ENCODE results near the gene MSI2. TPM values are rescaled to one million over a fixed set of nuclear protein-coding genes. Genes with fewer than 3 reads are reported as not detected.

MSI2 gene
- total and polyA plus RNA-seq, 2 experiments from 2014 or later, result 18.9 to 41.8 TPM

DNA sequence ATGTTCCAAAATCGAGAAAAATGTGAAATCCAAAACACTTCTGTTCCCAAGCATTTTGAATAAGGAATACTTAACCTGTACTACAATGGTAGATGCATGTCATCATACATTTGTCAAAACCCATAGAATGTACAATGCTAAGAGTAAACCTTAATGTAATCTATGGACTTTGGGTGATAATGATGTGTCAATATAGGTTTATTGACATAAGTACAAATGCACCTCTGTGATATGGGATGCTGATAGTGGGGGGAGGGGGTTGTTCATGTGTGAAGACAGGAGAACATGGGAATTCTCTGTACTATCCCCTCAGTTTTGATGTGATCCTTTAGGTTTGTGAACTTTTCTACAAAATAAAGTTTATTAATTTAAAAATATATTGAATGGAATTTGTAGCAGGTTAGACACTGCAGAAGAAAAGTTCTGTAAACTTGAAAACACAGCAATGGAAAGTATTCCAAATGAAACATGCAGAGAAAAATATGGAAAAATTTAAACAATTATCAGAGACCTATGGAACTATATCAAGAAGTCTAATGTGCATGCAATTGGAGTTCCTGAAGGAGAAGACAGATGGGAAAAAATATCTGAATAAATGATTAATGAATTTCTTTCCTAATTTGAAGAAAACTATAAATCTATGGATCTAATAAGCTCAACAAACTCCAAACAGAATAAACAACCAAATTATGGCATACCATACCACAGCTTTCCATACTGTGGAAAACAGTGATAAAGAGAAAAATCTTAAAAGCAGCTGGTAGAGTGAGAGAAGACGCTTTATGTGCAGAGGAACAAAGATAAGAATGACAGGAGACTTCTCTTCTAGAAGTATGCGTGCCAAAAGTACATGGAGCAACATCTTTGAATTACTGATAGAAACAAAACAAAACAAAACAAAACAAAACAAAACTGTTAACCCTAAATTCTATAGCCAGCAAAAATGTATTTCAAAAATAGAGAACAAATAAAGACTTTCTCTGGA is 34.7 kb upstream of the MSI2 start:
- H3K27ac Mint-ChIP-seq, result no peak overlapping the region
- no peaks in the 10 kb centered on the region; the same call in 2 of the 3 replicates for H3K36me3 Mint-ChIP-seq (ENCODE audit: low read depth)
- TF ChIP-seq NANOG (IDR thresholded peaks at IDR 0.05; ENCODE audit: borderline replicate concordance) (no peak), CREB1 (CRISPR knock-in tag; IDR thresholded peaks at IDR 0.05; ENCODE audit: low read depth) (no peak), POLR2AphosphoS5 (IDR thresholded peaks at IDR 0.05; ENCODE audit: low read depth) (no peak), ZNF331 (CRISPR knock-in tag; IDR thresholded peaks at IDR 0.05; ENCODE audit: low read depth) (no peak), EZH2phosphoT487 (IDR thresholded peaks at IDR 0.05; ENCODE audit: unreplicated experiment) (no peak), STAT1 (IDR thresholded peaks at IDR 0.05; ENCODE audit: unreplicated experiment) (no peak), ZNF114 (CRISPR knock-in tag; IDR thresholded peaks at IDR 0.05) (no peak), EZH2 (IDR thresholded peaks at IDR 0.05; ENCODE audit: low read depth, unreplicated experiment) (no peak), JUNB (IDR thresholded peaks at IDR 0.05; ENCODE audit: unreplicated experiment) (no peak)
- TF ChIP-seq, protein P1, sequence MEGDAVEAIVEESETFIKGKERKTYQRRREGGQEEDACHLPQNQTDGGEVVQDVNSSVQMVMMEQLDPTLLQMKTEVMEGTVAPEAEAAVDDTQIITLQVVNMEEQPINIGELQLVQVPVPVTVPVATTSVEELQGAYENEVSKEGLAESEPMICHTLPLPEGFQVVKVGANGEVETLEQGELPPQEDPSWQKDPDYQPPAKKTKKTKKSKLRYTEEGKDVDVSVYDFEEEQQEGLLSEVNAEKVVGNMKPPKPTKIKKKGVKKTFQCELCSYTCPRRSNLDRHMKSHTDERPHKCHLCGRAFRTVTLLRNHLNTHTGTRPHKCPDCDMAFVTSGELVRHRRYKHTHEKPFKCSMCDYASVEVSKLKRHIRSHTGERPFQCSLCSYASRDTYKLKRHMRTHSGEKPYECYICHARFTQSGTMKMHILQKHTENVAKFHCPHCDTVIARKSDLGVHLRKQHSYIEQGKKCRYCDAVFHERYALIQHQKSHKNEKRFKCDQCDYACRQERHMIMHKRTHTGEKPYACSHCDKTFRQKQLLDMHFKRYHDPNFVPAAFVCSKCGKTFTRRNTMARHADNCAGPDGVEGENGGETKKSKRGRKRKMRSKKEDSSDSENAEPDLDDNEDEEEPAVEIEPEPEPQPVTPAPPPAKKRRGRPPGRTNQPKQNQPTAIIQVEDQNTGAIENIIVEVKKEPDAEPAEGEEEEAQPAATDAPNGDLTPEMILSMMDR (conservative IDR thresholded peaks at IDR 0.05; ENCODE audit: low read depth in 2 of 2), result no peak
- TF ChIP-seq, protein P2, sequence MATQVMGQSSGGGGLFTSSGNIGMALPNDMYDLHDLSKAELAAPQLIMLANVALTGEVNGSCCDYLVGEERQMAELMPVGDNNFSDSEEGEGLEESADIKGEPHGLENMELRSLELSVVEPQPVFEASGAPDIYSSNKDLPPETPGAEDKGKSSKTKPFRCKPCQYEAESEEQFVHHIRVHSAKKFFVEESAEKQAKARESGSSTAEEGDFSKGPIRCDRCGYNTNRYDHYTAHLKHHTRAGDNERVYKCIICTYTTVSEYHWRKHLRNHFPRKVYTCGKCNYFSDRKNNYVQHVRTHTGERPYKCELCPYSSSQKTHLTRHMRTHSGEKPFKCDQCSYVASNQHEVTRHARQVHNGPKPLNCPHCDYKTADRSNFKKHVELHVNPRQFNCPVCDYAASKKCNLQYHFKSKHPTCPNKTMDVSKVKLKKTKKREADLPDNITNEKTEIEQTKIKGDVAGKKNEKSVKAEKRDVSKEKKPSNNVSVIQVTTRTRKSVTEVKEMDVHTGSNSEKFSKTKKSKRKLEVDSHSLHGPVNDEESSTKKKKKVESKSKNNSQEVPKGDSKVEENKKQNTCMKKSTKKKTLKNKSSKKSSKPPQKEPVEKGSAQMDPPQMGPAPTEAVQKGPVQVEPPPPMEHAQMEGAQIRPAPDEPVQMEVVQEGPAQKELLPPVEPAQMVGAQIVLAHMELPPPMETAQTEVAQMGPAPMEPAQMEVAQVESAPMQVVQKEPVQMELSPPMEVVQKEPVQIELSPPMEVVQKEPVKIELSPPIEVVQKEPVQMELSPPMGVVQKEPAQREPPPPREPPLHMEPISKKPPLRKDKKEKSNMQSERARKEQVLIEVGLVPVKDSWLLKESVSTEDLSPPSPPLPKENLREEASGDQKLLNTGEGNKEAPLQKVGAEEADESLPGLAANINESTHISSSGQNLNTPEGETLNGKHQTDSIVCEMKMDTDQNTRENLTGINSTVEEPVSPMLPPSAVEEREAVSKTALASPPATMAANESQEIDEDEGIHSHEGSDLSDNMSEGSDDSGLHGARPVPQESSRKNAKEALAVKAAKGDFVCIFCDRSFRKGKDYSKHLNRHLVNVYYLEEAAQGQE (IDR thresholded peaks at IDR 0.05; ENCODE audit: unreplicated experiment), result no peak
- TF ChIP-seq, protein P3, sequence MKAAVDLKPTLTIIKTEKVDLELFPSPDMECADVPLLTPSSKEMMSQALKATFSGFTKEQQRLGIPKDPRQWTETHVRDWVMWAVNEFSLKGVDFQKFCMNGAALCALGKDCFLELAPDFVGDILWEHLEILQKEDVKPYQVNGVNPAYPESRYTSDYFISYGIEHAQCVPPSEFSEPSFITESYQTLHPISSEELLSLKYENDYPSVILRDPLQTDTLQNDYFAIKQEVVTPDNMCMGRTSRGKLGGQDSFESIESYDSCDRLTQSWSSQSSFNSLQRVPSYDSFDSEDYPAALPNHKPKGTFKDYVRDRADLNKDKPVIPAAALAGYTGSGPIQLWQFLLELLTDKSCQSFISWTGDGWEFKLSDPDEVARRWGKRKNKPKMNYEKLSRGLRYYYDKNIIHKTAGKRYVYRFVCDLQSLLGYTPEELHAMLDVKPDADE (IDR thresholded peaks at IDR 0.05), result no peak
- TF ChIP-seq, protein P4, sequence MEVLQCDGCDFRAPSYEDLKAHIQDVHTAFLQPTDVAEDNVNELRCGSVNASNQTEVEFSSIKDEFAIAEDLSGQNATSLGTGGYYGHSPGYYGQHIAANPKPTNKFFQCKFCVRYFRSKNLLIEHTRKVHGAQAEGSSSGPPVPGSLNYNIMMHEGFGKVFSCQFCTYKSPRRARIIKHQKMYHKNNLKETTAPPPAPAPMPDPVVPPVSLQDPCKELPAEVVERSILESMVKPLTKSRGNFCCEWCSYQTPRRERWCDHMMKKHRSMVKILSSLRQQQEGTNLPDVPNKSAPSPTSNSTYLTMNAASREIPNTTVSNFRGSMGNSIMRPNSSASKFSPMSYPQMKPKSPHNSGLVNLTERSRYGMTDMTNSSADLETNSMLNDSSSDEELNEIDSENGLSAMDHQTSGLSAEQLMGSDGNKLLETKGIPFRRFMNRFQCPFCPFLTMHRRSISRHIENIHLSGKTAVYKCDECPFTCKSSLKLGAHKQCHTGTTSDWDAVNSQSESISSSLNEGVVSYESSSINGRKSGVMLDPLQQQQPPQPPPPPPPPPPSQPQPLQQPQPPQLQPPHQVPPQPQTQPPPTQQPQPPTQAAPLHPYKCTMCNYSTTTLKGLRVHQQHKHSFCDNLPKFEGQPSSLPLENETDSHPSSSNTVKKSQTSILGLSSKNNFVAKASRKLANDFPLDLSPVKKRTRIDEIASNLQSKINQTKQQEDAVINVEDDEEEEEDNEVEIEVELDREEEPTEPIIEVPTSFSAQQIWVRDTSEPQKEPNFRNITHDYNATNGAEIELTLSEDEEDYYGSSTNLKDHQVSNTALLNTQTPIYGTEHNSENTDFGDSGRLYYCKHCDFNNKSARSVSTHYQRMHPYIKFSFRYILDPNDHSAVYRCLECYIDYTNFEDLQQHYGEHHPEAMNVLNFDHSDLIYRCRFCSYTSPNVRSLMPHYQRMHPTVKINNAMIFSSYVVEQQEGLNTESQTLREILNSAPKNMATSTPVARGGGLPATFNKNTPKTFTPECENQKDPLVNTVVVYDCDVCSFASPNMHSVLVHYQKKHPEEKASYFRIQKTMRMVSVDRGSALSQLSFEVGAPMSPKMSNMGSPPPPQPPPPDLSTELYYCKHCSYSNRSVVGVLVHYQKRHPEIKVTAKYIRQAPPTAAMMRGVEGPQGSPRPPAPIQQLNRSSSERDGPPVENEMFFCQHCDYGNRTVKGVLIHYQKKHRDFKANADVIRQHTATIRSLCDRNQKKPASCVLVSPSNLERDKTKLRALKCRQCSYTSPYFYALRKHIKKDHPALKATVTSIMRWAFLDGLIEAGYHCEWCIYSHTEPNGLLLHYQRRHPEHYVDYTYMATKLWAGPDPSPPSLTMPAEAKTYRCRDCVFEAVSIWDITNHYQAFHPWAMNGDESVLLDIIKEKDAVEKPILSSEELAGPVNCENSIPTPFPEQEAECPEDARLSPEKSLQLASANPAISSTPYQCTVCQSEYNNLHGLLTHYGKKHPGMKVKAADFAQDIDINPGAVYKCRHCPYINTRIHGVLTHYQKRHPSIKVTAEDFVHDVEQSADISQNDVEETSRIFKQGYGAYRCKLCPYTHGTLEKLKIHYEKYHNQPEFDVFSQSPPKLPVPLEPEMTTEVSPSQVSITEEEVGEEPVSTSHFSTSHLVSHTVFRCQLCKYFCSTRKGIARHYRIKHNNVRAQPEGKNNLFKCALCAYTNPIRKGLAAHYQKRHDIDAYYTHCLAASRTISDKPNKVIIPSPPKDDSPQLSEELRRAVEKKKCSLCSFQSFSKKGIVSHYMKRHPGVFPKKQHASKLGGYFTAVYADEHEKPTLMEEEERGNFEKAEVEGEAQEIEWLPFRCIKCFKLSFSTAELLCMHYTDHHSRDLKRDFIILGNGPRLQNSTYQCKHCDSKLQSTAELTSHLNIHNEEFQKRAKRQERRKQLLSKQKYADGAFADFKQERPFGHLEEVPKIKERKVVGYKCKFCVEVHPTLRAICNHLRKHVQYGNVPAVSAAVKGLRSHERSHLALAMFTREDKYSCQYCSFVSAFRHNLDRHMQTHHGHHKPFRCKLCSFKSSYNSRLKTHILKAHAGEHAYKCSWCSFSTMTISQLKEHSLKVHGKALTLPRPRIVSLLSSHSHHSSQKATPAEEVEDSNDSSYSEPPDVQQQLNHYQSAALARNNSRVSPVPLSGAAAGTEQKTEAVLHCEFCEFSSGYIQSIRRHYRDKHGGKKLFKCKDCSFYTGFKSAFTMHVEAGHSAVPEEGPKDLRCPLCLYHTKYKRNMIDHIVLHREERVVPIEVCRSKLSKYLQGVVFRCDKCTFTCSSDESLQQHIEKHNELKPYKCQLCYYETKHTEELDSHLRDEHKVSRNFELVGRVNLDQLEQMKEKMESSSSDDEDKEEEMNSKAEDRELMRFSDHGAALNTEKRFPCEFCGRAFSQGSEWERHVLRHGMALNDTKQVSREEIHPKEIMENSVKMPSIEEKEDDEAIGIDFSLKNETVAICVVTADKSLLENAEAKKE (CRISPR knock-in tag; IDR thresholded peaks at IDR 0.05), result no peak
- H2AFZ ChIP-seq, result no peak overlapping the region
- peaks cover 2% of the 10 kb centered on the region for H3K27me3 Mint-ChIP-seq (ENCODE audit: insufficient read depth, low read depth, poor library complexity)
- no peaks in the 10 kb centered on the region for H3K4me1 ChIP-seq (ENCODE audit: insufficient read depth)
- no peak overlapping the region for H3K4me3 ChIP-seq
- peaks cover 14% of the 10 kb centered on the region for H3K9me3 Mint-ChIP-seq
- no peaks in the 10 kb centered on the region for H3K27me3 ChIP-seq (ENCODE audit: insufficient read depth)
- H3K4me3 Mint-ChIP-seq, result no peak overlapping the region
- DNase-seq (ENCODE audit: low spot score) (no peak), ATAC-seq (no peak)
- no peaks in the 10 kb centered on the region for H3K79me2 ChIP-seq (replicated peaks; ENCODE audit: insufficient read depth)
- no peak overlapping the region for H3K27ac ChIP-seq (ENCODE audit: low read depth)
- H3K9me2 ChIP-seq (ENCODE audit: insufficient read depth), result no peaks in the 10 kb centered on the region
- no peak overlapping the region for H3K4me2 ChIP-seq
- no peaks in the 10 kb centered on the region for H4K20me1 ChIP-seq (replicated peaks; ENCODE audit: insufficient read depth)
- no peaks in the 10 kb centered on the region for H3F3A ChIP-seq (replicated peaks; ENCODE audit: low read depth)
- H3K36me3 ChIP-seq (ENCODE audit: insufficient read depth), result peaks cover 3% of the 10 kb centered on the region; the same call in 1 of the 2 replicates
- no peaks in the 10 kb centered on the region for H3K4me1 Mint-ChIP-seq

Data from GM23338 (cell line).